HepG2 (cell line): Measurements from ENCODE around the gene MAB21L4. TPM values are rescaled to one million over a fixed set of nuclear protein-coding genes. Genes with fewer than 3 reads are reported as not detected.

Experiments used
- HHEX ChIP-seq: IDR thresholded peaks from 2 replicates; pipeline ENCODE4 v1.6.1; 2016; ENCODE audit warnings: control low read depth
- IRF2 ChIP-seq: IDR thresholded peaks from 2 replicates; pipeline ENCODE4 v1.6.1; 2018; ENCODE audit warnings: missing genetic modification reagents, missing compliant biosample characterization
- MAFG ChIP-seq: sonication (generic); formaldehyde crosslinking; IDR thresholded peaks from 2 replicates; pipeline ENCODE4 v1.5.1; 2020; ENCODE audit warnings: mild to moderate bottlenecking, missing genetic modification reagents
- MXD4 ChIP-seq: IDR thresholded peaks from 2 replicates; pipeline ENCODE4 v1.6.1; 2016; ENCODE audit warnings: mild to moderate bottlenecking, missing biosample characterization, missing genetic modification reagents
- MYC ChIP-seq: sonication (generic); formaldehyde crosslinking; IDR thresholded peaks from 2 replicates; pipeline ENCODE4 v1.9.0; 2021; ENCODE audit warnings: missing genetic modification reagents, borderline replicate concordance
- NFATC3 ChIP-seq: sonication (generic); formaldehyde crosslinking; IDR thresholded peaks from 2 replicates; pipeline ENCODE4 v1.5.1; 2020; ENCODE audit warnings: mild to moderate bottlenecking, missing genetic modification reagents
- NFKBIZ ChIP-seq: IDR thresholded peaks from 2 replicates; pipeline ENCODE4 v1.6.1; 2018; ENCODE audit warnings: missing genetic modification reagents, missing compliant biosample characterization
- PPARG ChIP-seq: conservative IDR thresholded peaks from 2 replicates; pipeline ENCODE4 v1.6.1; 2016; ENCODE audit warnings: missing biosample characterization, missing genetic modification reagents
- PRMT3 ChIP-seq: sonication (generic); formaldehyde crosslinking; IDR thresholded peaks from 2 replicates; pipeline ENCODE4 v1.8.1; 2022; ENCODE audit warnings: low read depth, mild to moderate bottlenecking, moderate library complexity, missing genetic modification reagents, borderline replicate concordance
- PTBP1 ChIP-seq: fragments of 200-400 bp; formaldehyde crosslinking; IDR thresholded peaks from 2 replicates; pipeline ENCODE4 v1.6.1; 2018; ENCODE audit warnings: low read length, low read depth; ENCODE audit not compliant: poor library complexity, severe bottlenecking
- RFX3 ChIP-seq: IDR thresholded peaks from 2 replicates; pipeline ENCODE4 v1.6.1; 2016; ENCODE audit warnings: missing biosample characterization, missing genetic modification reagents
- RFXANK ChIP-seq: IDR thresholded peaks from 2 replicates; pipeline ENCODE4 v1.6.1; 2016
- RXRA ChIP-seq: sonication (generic); formaldehyde crosslinking; IDR thresholded peaks from 2 replicates; pipeline ENCODE4 v1.5.1; 2020; ENCODE audit warnings: missing genetic modification reagents
- SNAI1 ChIP-seq: sonication (generic); formaldehyde crosslinking; IDR thresholded peaks from 2 replicates; pipeline ENCODE4 v1.5.0; 2020; ENCODE audit warnings: mild to moderate bottlenecking, missing genetic modification reagents, borderline replicate concordance
- SOX5 ChIP-seq: IDR thresholded peaks from 2 replicates; pipeline ENCODE4 v1.6.1; 2016; ENCODE audit warnings: borderline replicate concordance
- ZNF17 ChIP-seq: sonication (generic); formaldehyde crosslinking; IDR thresholded peaks from 2 replicates; pipeline ENCODE4 v1.5.0; 2020; ENCODE audit warnings: mild to moderate bottlenecking, missing genetic modification reagents
- ZNF317 ChIP-seq: sonication (generic); formaldehyde crosslinking; IDR thresholded peaks from 2 replicates; pipeline ENCODE4 v1.5.0; 2020; ENCODE audit warnings: mild to moderate bottlenecking, missing genetic modification reagents
- ZNF382 ChIP-seq: sonication (generic); formaldehyde crosslinking; IDR thresholded peaks from 2 replicates; pipeline ENCODE4 v1.5.0; 2020; ENCODE audit warnings: missing genetic modification reagents, mild to moderate bottlenecking, borderline replicate concordance
- ZNF552 ChIP-seq: sonication (generic); formaldehyde crosslinking; IDR thresholded peaks from 2 replicates; pipeline ENCODE4 v1.9.0; 2022; ENCODE audit warnings: missing genetic modification reagents, mild to moderate bottlenecking, borderline replicate concordance
- ZNF788 ChIP-seq: sonication (generic); formaldehyde crosslinking; IDR thresholded peaks from 2 replicates; pipeline ENCODE4 v1.5.0; 2020; ENCODE audit warnings: mild to moderate bottlenecking, missing genetic modification reagents, borderline replicate concordance
- ZNF83 ChIP-seq: sonication (generic); formaldehyde crosslinking; IDR thresholded peaks from 2 replicates; pipeline ENCODE4 v1.4.0; 2020; ENCODE audit warnings: missing genetic modification reagents, mild to moderate bottlenecking, borderline replicate concordance
- polyA plus RNA-seq, 8 experiments: library from polyadenylated mRNA; depleted of rRNA in 3 of 8; stranded (reverse) in 7 of 8; unstranded in 1 of 8; fragments of >200 nt; fragmentation: Illumina TruSeq in 4 of 8; extraction: Trizol in 4 of 8; gene quantifications; 2 replicates each; pipeline versions ENCODE4 v1.2.1 to v1.2.3, GENCODE V29; 2011 to 2016; ENCODE audit warnings: low read depth in 4 of 8, missing spikeins in 1 of 8, mixed read lengths in 1 of 8; ENCODE audit not compliant: insufficient read depth in 1 of 8
- total RNA-seq, 5 experiments: library from RNA; depleted of rRNA; stranded (reverse); fragments of >200 nt; fragmentation: Illumina TruSeq; extraction: Trizol; gene quantifications; 2 replicates each; pipeline ENCODE4 v1.2.3, GENCODE V29; 2016; ENCODE audit warnings: low read depth in 1 of 5
- TF ChIP-seq, protein P1 (sequence below): sonication (generic); formaldehyde crosslinking; IDR thresholded peaks from 2 replicates; pipeline ENCODE4 v1.4.0; 2020; ENCODE audit warnings: missing genetic modification reagents, borderline replicate concordance
- TF ChIP-seq, protein P2 (sequence below): IDR thresholded peaks from 2 replicates; pipeline ENCODE4 v1.6.1; 2016; ENCODE audit warnings: mild to moderate bottlenecking
- TF ChIP-seq, protein P3 (sequence below): sonication (generic); formaldehyde crosslinking; IDR thresholded peaks from 2 replicates; pipeline ENCODE4 v1.4.0; 2020; ENCODE audit warnings: missing genetic modification reagents, borderline replicate concordance

MAB21L4 gene
- total and polyA plus RNA-seq, 2 of the 13 experiments (the other 11 are each of a cell fraction or from before 2014, with no cell fraction given), result 3.0 to 14.0 TPM

DNA sequence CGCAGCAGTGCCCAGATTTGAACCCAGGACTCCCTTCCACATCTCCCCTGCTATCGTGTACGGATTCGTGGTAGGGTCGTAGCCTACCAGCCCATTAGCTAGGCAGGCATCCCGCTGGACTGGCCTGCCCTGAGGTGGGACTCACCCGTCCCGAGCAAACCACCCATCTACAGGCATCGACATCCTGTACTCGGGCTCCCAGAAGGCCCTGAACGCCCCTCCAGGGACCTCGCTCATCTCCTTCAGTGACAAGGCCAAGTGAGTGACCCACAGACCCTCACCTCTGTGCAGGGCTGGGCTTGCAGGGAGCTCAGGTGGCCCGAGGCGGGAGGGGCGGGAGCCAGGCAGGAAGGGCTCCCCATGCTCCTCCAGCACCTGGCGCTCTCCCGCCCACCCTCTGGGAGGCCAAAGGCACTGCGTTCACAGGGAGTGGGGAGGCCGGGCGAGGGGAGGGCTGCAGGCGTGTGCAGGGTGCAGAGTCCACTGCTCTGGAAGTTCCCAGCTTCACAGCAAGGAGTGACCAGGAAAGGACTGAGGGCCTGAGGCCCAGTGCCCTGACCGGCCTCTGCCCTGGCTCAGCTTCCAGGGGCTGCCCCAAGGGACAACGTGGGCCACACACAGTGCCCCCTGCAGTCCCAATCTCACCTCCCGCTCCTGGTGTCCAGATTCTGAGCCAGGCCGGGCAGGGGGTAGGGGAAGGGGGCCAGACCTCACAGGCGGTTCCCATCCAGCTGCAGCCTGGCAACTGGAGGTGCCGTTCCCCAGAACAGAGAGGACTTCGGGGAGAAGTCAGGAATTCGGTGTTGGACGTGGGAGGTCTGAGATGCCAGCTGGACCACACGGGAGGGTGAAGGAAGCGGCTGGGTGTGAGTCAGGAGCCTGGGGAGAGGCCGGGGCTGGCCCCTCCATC lies 21.9 kb downstream of the MAB21L4 start (continued):
- TF ChIP-seq, protein P1, sequence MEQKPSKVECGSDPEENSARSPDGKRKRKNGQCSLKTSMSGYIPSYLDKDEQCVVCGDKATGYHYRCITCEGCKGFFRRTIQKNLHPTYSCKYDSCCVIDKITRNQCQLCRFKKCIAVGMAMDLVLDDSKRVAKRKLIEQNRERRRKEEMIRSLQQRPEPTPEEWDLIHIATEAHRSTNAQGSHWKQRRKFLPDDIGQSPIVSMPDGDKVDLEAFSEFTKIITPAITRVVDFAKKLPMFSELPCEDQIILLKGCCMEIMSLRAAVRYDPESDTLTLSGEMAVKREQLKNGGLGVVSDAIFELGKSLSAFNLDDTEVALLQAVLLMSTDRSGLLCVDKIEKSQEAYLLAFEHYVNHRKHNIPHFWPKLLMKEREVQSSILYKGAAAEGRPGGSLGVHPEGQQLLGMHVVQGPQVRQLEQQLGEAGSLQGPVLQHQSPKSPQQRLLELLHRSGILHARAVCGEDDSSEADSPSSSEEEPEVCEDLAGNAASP (CRISPR knock-in tag), result peak; percentile 87
- TF ChIP-seq, protein P2, sequence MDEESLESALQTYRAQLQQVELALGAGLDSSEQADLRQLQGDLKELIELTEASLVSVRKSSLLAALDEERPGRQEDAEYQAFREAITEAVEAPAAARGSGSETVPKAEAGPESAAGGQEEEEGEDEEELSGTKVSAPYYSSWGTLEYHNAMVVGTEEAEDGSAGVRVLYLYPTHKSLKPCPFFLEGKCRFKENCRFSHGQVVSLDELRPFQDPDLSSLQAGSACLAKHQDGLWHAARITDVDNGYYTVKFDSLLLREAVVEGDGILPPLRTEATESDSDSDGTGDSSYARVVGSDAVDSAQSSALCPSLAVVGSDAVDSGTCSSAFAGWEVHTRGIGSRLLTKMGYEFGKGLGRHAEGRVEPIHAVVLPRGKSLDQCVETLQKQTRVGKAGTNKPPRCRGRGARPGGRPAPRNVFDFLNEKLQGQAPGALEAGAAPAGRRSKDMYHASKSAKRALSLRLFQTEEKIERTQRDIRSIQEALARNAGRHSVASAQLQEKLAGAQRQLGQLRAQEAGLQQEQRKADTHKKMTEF, result peak; percentile 98
- no peak for TF ChIP-seq RFX3
- peak; percentile 88; the same call in 1 of the 2 replicates for TF ChIP-seq ZNF552 (CRISPR knock-in tag)
- TF ChIP-seq HHEX (CRISPR knock-in tag), result no peak; the same call in 1 of the 2 replicates
- peak; percentile 99; the same call in 1 of the 2 replicates for TF ChIP-seq ZNF788 (CRISPR knock-in tag)
- 0 out of 2 replicates have a peak, but pooled peaks have one; percentile 31 for TF ChIP-seq NFKBIZ (CRISPR knock-in tag)
- TF ChIP-seq MYC (CRISPR knock-in tag), result peak; percentile 95; the same call in 1 of the 2 replicates
- TF ChIP-seq RXRA (CRISPR knock-in tag), result peak; percentile 93
- TF ChIP-seq, protein P3, sequence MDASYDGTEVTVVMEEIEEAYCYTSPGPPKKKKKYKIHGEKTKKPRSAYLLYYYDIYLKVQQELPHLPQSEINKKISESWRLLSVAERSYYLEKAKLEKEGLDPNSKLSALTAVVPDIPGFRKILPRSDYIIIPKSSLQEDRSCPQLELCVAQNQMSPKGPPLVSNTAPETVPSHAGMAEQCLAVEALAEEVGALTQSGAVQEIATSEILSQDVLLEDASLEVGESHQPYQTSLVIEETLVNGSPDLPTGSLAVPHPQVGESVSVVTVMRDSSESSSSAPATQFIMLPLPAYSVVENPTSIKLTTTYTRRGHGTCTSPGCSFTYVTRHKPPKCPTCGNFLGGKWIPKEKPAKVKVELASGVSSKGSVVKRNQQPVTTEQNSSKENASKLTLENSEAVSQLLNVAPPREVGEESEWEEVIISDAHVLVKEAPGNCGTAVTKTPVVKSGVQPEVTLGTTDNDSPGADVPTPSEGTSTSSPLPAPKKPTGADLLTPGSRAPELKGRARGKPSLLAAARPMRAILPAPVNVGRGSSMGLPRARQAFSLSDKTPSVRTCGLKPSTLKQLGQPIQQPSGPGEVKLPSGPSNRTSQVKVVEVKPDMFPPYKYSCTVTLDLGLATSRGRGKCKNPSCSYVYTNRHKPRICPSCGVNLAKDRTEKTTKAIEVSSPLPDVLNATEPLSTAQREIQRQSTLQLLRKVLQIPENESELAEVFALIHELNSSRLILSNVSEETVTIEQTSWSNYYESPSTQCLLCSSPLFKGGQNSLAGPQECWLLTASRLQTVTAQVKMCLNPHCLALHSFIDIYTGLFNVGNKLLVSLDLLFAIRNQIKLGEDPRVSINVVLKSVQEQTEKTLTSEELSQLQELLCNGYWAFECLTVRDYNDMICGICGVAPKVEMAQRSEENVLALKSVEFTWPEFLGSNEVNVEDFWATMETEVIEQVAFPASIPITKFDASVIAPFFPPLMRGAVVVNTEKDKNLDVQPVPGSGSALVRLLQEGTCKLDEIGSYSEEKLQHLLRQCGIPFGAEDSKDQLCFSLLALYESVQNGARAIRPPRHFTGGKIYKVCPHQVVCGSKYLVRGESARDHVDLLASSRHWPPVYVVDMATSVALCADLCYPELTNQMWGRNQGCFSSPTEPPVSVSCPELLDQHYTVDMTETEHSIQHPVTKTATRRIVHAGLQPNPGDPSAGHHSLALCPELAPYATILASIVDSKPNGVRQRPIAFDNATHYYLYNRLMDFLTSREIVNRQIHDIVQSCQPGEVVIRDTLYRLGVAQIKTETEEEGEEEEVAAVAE (CRISPR knock-in tag), result peak; percentile 75; the same call in 1 of the 2 replicates
- 0 out of 2 replicates have a peak, but pooled peaks have one; percentile 45 for TF ChIP-seq SNAI1
- TF ChIP-seq IRF2, result peak; percentile 94
- no peak for TF ChIP-seq ZNF382 (CRISPR knock-in tag)
- no peak for TF ChIP-seq NFATC3 (CRISPR knock-in tag)
- peak; percentile 84; the same call in 1 of the 2 replicates for TF ChIP-seq ZNF317 (CRISPR knock-in tag)
- TF ChIP-seq ZNF17 (CRISPR knock-in tag), result no peak
- TF ChIP-seq RFXANK (CRISPR knock-in tag), result no peak
- peak; percentile 88 for TF ChIP-seq SOX5 (CRISPR knock-in tag)
- no peak for TF ChIP-seq PTBP1
- peak; percentile 83 for TF ChIP-seq PPARG (CRISPR knock-in tag)
- TF ChIP-seq MAFG, result no peak
- peak; percentile 68; the same call in 1 of the 2 replicates for TF ChIP-seq PRMT3 (CRISPR knock-in tag)
- TF ChIP-seq MXD4 (CRISPR knock-in tag), result peak; percentile 88
- no peak for TF ChIP-seq ZNF83
